Measurements from ENCODE around the gene FDXACB1. TPM values are rescaled to one million over a fixed set of nuclear protein-coding genes. Genes with fewer than 3 reads are reported as not detected.

The FDXACB1 gene
- total and polyA plus RNA-seq, 9 of the 15 experiments (the other 6 are each of a cell fraction or from before 2014, with no cell fraction given): 3.2 to 7.5 (median 5.3) TPM

- no peaks in the 10 kb centered on the region for H3K9me1 ChIP-seq (ENCODE audit: control insufficient read depth, insufficient read depth, low read length)
- CTCF ChIA-PET (ENCODE audit: low intra/inter-chr PET ratio): no interaction called here
- peaks cover 37% of the 10 kb centered on the region for H3K36me3 ChIP-seq (ENCODE audit: control insufficient read depth, insufficient read depth, low read length)
- no peaks in the 10 kb centered on the region for H3K79me2 ChIP-seq (ENCODE audit: control insufficient read depth, insufficient read depth, low read length)
- no peak overlapping the region for H2AFZ ChIP-seq (ENCODE audit: low read depth, low read length)
- no peak overlapping the region for H3K9ac ChIP-seq (ENCODE audit: insufficient read depth in 1 of 2, low read depth in 2 of 2, low read length in 2 of 2)
- FAIRE-seq (no peak), ATAC-seq (no peak), DNase-seq (ENCODE audit: extremely low read depth in 1 of 4, low spot score in 3 of 4) (no peak)
- H3K27me3 ChIP-seq (ENCODE audit: control insufficient read depth in 2 of 2, insufficient read depth in 2 of 2, low read length in 2 of 2): no peaks in the 10 kb centered on the region
- no TSS peak for BruUV-seq (replicated peaks)
- no peak overlapping the region for H3K27ac ChIP-seq (ENCODE audit: extremely low read depth, low read depth, low read length)
- no peaks in the 10 kb centered on the region for H3K9me3 ChIP-seq (replicated peaks; ENCODE audit: control insufficient read depth, insufficient read depth, low read depth, low read length)
- H4K20me1 ChIP-seq (replicated peaks; ENCODE audit: control insufficient read depth, insufficient read depth, low read length): no peaks in the 10 kb centered on the region
- no peak overlapping the region for H3K4me3 ChIP-seq
- peaks cover 0 to 3% of the 10 kb centered on the region in 2 experiments; a peak in 2 of 5 replicates for H3K4me1 ChIP-seq (replicated peaks in 1 of 2; ENCODE audit: control insufficient read depth in 2 of 2, insufficient read depth in 2 of 2, low read length in 2 of 2)
- POLR2A ChIA-PET: no interaction called here
- WGBS (ENCODE audit: insufficient coverage, low coverage, missing lambda C conversion rate): 67% methylated on average over 5 of the region's 5 CpGs
- in situ Hi-C loops (cut with MboI): loop anchor here (5.0 to 10.0 kb wide), 2 partner anchors 241 to 389 kb away; partner anchors contain the start of gene SIK2
- H3K4me2 ChIP-seq (ENCODE audit: insufficient read depth, low read length): no peak overlapping the region
- intact Hi-C loops (cut with micrococcal nuclease): no loop called here
- no peak for TF ChIP-seq RBM15 (IDR thresholded peaks at IDR 0.05; ENCODE audit: insufficient read depth, low read length)
- TF ChIP-seq CEBPZ (IDR thresholded peaks at IDR 0.05; ENCODE audit: borderline replicate concordance, low read depth, low read length): no peak
- no peak for TF ChIP-seq ZNF655 (CRISPR knock-in tag; IDR thresholded peaks at IDR 0.05)
- no peak for TF ChIP-seq ZNF318 (IDR thresholded peaks at IDR 0.05; ENCODE audit: borderline replicate concordance in 1 of 2, low read depth in 1 of 2)
- no peak for TF ChIP-seq PHF20 (IDR thresholded peaks at IDR 0.05; ENCODE audit: partially characterized antibody)
- no peak for TF ChIP-seq MAX (CRISPR knock-in tag; IDR thresholded peaks at IDR 0.05)
- no peak for TF ChIP-seq HNRNPL (IDR thresholded peaks at IDR 0.05; ENCODE audit: low read depth, low read length)
- TF ChIP-seq NCOA1 (IDR thresholded peaks at IDR 0.05; ENCODE audit: low read depth): no peak
Observed at GRCh38 chr11:111843661-111844060, 35.3 kb downstream of the FDXACB1 start.

Data from K562 (cell line).